ENCODE results near the gene CLTC. TPM values are rescaled to one million over a fixed set of nuclear protein-coding genes. Genes with fewer than 3 reads are reported as not detected.

CLTC gene
- total RNA-seq, 1 experiment from 2014 or later: 333 TPM

DNA sequence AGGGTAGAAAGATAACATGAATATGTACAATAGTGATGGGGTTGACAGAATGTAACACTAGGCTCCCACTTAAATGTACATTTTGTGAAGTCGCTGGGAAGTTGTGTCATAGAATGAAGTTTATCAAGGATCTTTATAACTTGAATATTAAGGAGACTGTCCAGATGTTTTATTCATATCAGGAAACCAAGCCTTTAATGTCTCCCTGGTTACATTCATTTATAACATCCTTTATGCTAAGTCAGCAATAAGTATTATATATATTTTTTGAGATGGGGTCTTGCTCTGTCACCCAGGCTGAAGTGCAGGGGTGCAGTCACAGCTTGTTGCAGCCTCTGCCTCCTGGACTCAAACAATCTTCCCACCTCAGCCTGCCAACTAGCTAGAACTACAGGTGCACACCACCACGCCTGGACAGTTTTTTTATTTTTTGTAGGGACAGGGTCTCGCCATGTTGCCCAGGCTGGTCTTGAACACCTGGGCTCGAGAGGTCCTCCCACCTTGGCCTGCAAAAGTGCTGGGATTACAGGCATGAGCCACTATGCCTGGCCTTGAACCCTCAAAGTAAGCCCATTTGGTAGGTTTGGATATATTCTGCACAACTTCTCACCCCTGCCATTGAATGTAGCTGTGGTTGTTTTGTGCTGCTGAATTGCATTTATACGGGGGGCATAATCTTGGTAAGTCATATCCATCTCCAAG, 14.1 kb downstream of the CLTC start:
- DNase-seq (ENCODE audit: low read depth): no peak

DNA sequence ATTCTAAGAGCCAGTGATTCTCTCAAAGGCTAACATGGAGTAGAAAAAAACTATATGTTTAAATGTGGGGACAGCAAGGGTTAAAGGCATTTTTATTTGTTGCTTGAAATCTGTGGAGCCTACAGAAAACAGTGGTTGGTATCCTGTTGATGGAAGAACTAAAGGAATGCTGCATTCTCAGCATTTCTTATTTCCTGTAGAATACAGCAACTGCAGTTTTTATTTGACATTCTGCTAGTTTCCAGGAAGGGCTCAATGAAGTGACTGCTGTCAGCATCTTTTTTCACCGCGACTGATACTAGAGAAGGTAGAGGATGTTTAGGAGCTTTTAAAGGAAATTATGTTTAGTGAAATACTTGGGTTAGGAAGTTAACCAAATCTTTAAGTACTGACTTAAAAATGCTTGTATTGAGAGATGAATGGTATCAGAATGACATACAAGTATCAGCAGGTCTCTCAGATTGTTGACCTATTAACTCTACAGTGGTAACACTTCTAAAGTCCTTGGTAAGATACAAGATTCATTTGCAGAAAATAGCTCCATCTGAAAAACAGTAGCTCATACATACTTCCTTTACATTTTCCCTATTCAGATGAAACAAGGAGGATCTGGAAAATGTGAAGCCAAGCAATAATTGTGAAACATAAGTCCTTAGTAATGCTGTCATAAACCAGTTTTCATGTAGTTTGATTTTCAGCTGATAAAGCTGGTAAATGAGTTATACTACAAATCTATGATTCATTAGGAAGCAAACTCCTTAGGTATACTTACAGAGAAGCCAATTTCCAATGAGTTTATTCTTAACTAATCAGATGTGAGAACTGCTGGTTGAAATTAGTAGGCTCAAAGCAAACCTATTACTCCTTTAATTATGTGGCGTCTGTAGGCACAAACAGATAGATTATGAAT, 15.2 kb downstream of the CLTC start:
- no peak for DNase-seq (ENCODE audit: low read depth)

DNA sequence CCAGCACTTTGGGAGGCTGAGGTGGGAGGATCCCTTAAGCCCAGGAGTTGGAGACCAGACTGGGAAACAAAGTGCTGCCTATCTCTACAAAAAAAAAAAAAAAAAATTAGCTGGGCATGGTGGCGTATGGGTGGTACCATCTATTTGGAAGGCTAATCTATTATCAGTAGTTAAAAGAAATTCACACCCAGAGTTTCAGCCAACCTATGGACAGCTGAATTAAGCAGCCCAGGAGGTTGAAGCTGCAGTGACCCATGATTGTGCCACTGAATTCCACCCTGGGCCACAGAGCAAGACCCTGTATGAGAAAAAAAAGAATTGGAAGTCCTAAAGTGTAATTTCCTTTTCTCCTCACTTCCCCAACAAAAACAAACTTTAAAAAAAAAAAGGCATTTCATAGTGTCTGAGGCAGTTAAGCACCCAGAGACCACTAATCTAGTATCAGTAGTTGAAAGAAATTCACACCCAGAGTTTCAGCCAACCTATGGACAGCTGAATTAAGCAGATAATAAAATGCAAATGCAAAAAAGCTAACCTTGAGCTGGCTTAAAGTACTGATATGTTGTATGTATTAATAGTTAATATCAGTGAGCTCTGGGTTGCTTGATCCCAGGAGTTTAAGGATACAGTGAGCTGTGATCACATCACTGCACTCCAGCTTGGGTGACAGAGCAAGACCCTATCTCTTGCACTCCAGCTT, 18.1 kb downstream of the CLTC start:
- no peak for DNase-seq (ENCODE audit: low read depth)

DNA sequence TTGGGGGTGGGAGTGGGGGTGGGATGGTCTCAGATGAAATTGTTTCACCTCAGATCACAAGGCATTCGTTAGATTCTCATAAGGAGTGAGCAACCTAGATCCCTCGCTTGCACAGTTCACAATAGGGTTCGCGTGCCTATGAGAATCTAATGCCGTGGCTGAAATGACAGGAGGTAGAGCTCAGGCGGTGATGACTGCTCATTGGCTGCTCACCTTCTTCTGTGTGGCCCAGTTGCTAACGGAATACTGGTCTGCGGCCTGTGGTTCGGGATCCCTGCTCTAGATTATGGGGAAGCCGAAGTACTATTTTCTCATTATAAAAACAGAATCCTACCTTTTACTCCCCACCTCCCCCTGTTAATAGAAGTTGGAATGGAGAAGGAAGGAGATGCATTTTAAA, 18.9 kb downstream of the CLTC start:
- DNase-seq (ENCODE audit: low read depth): no peak

DNA sequence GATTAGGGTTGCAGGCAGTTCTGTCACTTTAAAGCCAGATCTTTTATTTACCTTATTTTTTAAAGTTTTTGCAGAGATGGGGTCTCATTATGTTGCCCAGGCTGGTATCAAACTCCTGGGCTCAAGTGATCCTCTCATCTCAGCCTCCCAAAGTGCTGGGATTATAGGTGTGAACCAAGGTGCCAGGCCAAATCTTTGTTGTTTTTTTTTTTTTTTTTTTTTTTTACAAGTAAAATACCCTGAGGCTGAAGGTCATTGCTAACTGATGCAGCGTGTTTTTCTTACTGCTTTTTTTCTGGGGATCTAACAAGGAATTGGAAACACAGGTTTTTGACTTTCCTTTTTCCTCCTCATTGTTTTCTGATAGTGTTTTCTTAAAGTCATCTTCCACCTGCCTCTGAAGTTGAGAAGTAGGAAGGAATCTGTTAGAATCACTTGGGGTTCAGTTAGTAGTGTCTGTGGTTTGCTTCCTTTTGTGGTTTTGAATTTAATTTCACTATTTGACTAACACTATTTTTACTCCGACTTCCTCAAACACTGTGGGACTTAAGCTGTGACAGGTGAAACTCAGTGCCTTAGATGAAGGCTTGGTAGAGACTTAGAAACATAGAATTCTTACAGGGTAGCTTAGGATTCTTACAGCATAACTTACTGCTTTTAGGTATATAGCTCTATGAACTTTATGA, 22.2 kb downstream of the CLTC start:
- DNase-seq (ENCODE audit: low read depth): peak; percentile 37

DNA sequence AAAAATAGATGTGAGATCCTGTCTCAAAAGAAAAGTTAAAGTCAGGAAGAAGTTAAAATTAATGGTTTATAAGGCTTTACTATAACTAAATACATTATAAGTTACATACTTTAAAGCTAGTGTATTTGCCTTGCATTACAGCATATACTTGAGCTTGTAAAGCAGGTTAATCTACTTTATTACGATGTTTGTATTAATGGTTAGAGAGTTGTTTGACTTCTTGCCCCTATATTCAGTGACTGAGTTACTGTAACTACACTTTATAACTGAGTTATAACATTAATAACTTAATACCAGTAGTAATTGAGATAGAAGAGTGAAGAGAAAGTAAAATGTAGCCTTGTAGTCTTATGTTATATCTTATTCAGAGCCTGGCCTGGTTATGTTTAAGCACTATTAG, 22.9 kb downstream of the CLTC start:
- DNase-seq (ENCODE audit: low read depth): no peak

DNA sequence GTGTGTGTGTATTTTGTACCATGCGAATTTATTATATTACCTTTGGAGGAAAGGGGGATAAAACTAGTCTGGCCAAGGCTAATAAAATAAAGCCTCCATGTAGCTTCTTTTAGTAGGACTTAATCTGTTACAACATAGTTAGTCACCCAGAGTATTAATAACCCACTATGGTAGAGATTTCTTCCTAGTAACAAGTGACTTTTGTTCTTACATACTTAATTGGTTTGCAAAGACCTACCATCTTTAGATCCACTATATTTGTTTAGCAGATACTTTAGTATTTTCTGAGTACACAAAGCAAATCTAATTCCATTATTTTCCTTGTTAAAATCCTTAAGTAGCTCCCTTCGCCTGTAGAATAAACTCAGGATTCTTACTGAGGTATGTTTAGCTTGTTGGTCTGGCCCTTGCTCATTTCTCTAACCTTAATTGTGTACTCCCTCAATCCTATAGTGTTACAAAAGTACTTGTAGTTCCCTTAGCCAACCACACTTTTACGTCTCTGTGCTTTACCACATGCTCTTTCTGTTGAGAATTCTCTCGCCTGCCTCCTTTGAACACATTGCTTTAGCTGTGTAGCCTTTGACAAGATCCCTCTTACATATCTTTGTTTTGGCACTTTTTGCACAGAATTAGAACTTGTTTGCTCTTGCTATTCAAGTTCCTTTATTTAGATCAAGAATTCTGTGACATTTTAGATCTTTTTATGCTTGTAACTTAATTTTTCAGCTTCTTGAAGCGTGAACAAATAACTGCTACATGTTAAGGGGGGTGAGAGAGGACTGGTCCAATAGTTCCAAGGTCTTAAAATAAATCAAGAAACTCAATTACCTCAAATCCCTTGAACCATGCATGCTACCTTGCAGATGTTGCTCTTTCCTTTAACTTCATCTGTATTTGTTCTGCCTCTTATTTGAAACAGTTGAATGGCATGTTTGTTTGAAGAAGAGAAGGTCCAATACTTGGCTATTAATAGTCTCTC, 23.8 kb downstream of the CLTC start:
- DNase-seq (ENCODE audit: low read depth): no peak

DNA sequence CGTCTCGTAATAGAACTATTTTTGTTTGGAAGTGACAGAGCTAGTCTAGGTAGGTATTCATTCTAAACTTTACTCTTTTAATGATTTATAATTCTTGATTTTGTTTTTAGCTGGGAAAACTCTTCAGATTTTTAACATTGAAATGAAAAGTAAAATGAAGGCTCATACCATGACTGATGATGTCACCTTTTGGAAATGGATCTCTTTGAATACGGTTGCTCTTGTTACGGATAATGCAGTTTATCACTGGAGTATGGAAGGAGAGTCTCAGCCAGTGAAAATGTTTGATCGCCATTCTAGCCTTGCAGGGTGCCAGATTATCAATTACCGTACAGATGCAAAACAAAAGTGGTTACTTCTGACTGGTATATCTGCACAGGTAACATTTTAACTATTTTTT, 27.6 kb downstream of the CLTC start:
- no peak for DNase-seq (ENCODE audit: low read depth)

DNA sequence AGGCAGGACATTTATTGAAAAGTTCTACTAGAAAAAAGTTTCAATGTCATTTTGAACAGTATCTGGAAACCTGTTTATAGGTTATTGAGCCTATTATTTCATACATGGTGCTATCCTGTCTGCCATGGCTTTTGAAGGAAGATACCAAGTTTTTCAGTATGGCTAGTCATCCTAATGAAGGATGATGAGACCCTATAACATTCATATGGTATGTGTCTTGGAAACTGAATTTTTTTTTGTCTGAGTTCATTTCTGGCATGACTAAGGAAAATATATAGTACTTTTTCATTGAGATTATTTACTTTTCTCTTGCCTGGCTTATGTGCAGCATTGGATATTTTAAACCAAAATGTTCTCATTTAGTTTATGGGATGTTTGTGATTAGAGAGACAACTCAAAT, 30.2 kb downstream of the CLTC start:
- no peak for DNase-seq (ENCODE audit: low read depth)

DNA sequence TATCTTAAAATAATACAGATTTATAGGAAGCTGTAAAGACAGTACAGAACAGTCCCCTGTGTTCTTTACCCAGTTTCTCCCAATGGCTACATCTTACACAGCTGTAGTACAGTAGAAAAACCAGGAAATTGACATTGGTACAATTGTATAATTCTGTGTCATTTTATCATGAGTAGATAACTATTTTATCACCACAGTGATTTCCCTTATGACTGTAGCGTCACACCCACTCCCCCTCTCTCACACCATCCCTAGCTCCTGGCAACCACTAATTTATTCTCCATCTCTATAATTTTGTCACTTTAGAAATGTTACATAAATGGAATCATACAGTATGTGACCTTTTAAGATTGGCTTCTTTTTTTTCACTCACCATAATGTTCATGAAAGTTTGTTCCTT, 30.9 kb downstream of the CLTC start:
- DNase-seq (ENCODE audit: low read depth): no peak

DNA sequence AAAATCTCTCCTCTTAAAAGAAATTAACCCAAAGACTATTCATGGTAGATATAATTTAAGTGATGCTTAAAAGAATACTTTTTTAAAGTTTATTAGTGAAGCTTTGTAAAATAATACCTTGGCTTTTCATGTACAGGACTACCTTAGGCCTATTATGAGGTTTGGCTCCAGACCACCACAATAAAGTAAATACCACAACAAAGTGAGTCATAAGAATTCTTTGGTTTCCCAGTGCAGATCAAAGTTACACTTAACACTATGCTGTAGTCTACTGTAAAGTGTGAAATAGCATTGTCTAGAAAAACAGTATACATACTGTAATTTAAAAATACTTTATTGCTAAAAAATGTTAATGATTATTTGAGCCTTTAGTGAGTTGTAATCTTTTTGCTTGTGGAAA, 31.7 kb downstream of the CLTC start:
- DNase-seq (ENCODE audit: low read depth): peak; percentile 77

DNA sequence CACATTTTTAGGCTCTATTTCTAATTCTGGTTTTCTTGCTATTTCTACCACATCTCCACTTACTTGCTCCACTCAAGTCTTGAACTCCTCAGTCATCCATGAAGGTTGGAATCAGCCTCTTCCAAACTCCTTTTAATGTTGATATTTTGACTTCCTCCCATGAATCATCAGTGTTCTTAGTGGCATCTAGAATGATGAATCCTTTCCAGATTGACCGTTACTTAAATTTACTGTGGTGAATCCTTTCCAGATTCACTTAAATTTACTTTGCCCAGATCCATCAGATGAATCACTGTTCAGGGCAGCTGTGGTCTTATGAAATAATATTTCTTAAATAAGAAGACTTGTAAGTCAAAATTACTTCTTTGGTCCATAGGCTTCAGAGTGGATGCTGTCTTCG, 32.4 kb downstream of the CLTC start:
- peak; percentile 78 for DNase-seq (ENCODE audit: low read depth)

DNA sequence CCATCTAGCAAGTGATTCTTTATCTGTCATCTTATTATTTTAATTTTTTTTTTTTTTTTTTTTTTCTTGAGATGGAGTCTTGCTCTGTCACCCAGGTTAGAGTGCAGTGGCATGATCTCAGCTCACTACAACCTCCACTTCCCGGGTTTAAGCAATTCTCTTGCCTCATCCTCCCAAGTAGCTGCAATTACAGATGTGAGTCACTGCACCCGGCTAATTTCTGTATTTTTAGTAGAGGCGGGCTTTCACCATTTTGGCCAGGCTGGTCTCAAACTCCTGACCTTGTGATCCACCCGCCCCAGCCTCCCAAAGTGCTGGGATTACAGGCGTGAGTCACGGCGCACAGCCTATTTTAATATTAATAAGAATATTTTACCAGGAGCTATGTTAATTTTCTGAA, 36.9 kb downstream of the CLTC start:
- DNase-seq (ENCODE audit: low read depth): peak; percentile 32

DNA sequence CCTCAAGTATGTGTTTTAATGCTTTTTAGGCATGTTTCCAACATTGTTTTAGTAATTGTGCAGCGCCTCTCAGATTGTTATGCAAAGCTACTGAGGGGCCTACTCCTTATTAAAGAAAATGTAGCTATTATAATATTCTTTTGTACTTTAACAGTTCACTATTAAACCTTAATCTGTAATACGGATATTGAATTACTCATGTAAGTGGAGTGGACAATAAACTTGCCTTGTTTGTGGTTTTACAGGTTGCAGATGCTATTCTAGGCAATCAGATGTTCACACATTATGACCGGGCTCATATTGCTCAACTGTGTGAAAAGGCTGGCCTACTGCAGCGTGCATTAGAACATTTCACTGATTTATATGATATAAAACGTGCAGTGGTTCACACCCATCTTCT, 46.5 kb downstream of the CLTC start:
- peak; percentile 39 for DNase-seq (ENCODE audit: low read depth)

DNA sequence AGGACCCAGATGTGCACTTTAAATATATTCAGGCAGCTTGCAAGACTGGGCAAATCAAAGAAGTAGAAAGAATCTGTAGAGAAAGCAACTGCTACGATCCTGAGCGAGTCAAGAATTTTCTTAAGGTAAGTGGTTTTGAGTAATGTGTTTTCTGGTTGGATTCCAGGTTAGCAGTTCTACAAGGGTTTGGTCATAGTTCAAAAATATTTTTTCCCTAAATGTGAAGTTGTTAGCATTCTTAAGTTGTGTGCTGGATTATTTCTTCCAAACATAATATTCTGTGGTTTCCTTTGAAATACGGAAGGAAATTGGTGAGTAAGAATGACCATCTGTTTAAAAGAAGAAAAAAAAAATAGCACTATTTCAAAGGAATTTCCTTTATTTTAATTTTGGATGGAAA, 49.1 kb downstream of the CLTC start:
- peak; percentile 94 for DNase-seq (ENCODE audit: low read depth)

DNA sequence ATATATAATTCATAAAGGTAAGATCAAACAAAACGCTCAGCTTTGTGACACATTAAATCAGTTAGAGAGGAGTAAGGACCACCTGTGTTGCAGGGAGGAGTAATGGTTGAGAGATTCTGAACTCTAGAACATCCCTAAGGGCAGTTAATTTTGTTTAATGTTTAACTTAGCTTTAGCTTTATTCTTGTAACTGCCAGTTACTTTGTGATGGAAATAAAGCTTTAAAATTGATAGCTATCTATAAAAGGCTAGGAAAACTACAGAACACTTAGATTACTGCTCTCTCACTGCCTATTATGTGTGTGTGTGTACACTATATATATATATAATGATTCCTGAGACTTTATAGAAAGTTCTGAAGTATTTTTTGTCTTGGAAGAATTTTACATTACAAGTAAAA, 49.7 kb downstream of the CLTC start:
- DNase-seq (ENCODE audit: low read depth): no peak

DNA sequence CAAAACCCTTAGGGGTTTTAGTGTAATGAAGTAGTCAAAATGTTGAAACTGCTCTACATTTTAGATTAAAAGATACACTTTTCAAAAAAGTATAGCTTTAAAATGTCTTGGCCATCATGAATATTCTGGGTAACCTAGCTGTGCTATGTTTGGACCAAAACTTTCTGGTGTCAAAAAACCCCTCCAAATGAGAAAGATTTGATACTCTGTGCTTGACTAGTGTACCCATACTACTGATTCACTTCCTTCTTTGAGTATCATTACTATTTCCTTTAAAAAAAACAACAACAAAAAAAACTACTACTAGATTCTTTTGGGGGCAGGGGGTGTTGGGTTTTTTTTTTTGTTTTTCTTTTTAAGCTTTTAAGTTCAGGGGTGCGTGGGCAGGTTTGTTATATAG, 50.2 kb downstream of the CLTC start:
- no peak for DNase-seq (ENCODE audit: low read depth)

DNA sequence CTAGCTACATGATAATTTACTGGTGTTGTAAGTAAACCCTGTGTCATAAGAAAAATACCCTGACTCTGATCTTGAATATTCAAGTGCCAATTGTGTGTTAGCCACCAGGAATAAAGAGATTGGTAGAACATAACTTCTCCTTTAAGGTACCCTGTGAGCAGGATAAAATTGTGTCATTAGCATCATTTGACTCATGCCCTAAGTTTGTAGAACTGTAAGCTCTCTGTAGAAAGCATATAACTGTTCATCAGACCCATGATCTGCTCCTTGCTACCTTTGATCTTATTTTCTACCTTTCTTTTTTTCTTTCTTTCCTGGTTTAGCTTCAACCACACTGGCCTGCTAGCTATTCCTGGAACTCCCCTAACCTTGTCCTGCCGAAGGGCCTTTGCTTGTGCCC, 51.7 kb downstream of the CLTC start:
- no peak for DNase-seq (ENCODE audit: low read depth)

DNA sequence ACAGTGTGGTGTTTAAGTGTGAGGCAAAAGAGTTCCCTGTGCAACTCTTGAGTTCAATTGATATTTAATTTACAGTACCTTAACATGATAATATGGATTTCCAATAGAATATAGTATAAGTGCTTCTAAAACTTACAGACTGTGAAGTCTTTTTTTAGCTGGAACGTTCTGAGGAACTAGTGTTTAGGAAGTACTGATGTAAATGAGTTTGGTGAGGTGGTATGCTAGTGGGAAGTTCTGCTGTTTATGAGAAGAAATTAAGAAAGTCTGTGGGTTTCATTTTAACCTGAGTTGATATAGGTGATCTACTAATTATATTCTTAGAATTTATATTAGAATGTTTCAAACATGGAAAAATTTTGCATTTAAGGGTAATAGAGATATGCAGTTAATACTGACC, 55.5 kb downstream of the CLTC start:
- DNase-seq (ENCODE audit: low read depth): no peak

DNA sequence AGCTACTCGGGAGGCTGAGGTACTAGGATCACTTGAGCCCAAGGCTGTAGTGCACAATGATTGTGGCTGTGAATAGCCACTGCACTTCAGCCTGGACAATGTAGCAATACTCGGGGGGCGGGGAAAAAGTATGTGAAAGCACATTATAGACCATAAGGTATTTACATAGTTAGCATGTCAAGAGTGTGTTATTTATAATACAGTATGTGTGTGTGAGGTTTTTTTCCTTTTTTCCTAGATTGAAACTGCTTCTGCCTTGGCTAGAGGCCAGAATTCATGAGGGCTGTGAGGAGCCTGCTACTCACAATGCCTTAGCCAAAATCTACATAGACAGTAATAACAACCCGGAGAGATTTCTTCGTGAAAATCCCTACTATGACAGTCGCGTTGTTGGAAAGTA, 57.0 kb downstream of the CLTC start:
- no peak for DNase-seq (ENCODE audit: low read depth)

DNA sequence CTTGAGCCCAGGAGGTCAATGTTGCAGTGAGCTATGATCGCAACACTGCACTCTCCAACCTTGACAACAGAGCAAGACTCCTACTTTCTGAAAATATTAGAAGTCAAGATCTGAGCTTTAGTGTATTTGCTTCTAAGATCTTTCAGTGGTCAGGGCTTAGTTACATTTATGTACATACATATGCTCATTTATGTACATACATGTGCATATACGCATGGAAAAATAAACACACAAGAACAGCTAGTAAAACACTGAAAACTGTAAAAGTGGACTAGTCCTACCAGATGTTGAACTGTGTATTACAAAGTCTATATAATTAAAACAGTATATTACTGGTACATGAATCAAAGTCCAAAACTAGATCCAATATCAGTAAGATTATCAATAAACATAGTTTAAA, 59.2 kb downstream of the CLTC start:
- no peak for DNase-seq (ENCODE audit: low read depth)

Data from M059J (cell line).